Measurements from ENCODE around the gene CCDC15. TPM values are rescaled to one million over a fixed set of nuclear protein-coding genes. Genes with fewer than 3 reads are reported as not detected.

The CCDC15 gene
- total RNA-seq, 4 donors from 2014 or later, result 0.10 to 0.16 TPM; not detected in 2

DNA sequence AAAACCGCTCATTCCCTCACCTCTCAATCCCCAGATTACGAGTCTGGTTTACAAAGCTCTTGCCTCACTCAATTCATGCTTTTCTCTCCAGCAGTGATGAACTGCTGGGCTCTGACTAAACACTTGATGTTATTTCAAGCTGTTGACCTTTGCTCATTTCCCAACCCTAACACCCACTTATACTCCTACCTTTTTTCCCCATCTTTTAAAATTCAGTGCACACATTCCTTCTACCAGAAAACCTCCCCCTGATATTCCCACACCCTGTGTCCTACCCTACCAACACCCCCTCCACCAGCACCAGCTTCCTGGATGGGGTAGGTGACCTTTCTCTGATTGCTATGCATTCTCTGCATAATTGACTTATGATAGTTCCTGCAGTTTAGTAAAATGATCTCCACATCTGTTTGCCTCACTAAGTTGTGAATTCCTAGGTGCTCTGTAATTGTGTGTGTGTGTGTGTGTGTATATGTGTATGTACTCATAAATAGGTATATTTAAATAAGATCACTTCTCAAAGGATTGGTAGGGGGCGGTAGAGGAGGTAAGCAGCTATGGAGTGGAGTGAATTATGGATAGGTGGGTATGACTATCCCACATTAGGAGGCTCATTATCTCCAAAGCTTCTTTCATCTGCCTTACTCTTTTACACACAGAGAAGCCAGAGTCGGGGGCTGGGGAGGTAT lies 19.0 kb upstream of the CCDC15 start:
- Histone ChIP-seq H3K9me3 (no peaks in the 10 kb centered on the region), H3K4me3 (no peak overlapping the region), H3K36me3 (no peaks in the 10 kb centered on the region), H3K4me1 (no peaks in the 10 kb centered on the region), H3K27me3 (no peaks in the 10 kb centered on the region), H3K27ac (no peak overlapping the region)
- ATAC-seq (no peak), DNase-seq (no peak)
- TF ChIP-seq, protein P1, sequence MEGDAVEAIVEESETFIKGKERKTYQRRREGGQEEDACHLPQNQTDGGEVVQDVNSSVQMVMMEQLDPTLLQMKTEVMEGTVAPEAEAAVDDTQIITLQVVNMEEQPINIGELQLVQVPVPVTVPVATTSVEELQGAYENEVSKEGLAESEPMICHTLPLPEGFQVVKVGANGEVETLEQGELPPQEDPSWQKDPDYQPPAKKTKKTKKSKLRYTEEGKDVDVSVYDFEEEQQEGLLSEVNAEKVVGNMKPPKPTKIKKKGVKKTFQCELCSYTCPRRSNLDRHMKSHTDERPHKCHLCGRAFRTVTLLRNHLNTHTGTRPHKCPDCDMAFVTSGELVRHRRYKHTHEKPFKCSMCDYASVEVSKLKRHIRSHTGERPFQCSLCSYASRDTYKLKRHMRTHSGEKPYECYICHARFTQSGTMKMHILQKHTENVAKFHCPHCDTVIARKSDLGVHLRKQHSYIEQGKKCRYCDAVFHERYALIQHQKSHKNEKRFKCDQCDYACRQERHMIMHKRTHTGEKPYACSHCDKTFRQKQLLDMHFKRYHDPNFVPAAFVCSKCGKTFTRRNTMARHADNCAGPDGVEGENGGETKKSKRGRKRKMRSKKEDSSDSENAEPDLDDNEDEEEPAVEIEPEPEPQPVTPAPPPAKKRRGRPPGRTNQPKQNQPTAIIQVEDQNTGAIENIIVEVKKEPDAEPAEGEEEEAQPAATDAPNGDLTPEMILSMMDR (IDR thresholded peaks at IDR 0.05 in 4 of 5, conservative IDR thresholded peaks at IDR 0.05 in 1 of 5), result no peak
- no peak for TF ChIP-seq POLR2A (IDR thresholded peaks at IDR 0.05)
- in situ Hi-C loops (cut with MboI; ENCODE audit: low sequenced_read_pairs in 4 of 4) (no loop called here), intact Hi-C loops (cut with DNase I; ENCODE audit: low total_unique reads) (no loop called here)

- in situ Hi-C loops (cut with MboI; ENCODE audit: low sequenced_read_pairs in 4 of 4), result no loop called here
- no peak for ATAC-seq
- no peaks in the 10 kb centered on the region for H3K36me3 ChIP-seq
- H3K9me3 ChIP-seq, result no peaks in the 10 kb centered on the region
- H3K4me3 ChIP-seq, result no peak within 1 kb of the TSS
- H3K27ac ChIP-seq, result no peak within 1 kb of the TSS
- no peak for DNase-seq
- intact Hi-C loops (cut with DNase I; ENCODE audit: low total_unique reads), result no loop called here
- H3K4me1 ChIP-seq, result no peaks in the 10 kb centered on the region
- no peaks in the 10 kb centered on the region for H3K27me3 ChIP-seq
- TF ChIP-seq, protein P1 (IDR thresholded peaks at IDR 0.05 in 4 of 5, conservative IDR thresholded peaks at IDR 0.05 in 1 of 5), result no peak
- no peak for TF ChIP-seq POLR2A (IDR thresholded peaks at IDR 0.05)
Observed at GRCh38 chr11:124935548-124936514, 18.2 kb upstream of the CCDC15 start, which contains the start of gene HEPACAM. Gene HEPACAM, minus strand, starts transcription at chr11:124936047. Its CDS starts 41 bp downstream, at chr11:124936006.

DNA sequence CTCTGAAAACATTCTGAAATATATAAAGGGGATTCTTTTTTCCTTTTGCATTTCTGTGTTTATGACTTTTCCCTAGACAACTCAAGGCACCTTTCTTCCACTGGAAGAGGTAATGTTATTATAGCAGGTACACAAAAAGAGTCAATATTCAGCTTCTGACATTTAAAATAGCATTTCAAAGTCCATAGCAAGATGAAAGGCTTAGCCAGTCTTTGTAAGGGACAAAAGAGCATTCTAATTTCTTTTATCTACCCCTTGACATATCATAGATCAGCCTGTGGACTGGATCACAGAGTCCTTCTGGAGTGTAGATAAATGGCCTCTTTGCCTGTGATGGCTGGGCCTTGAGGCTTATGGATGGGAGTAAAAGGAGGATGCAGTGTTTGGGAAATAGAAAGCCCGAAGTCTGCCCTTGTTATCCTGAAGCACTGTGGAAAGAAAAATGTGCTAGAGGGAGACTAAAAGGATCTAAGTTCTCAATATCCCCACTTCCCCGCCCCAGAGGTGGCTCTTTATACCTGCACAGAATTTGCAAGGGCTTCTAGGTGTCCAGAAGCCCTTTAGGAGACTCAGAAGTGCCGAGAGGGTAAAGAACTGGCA lies 16.6 kb upstream of the CCDC15 start:
- ATAC-seq (no peak), DNase-seq (no peak)
- intact Hi-C loops (cut with DNase I; ENCODE audit: low total_unique reads), result no loop called here
- H3K9me3 ChIP-seq, result no peaks in the 10 kb centered on the region
- in situ Hi-C loops (cut with MboI; ENCODE audit: low sequenced_read_pairs in 4 of 4), result no loop called here
- H3K36me3 ChIP-seq, result no peaks in the 10 kb centered on the region
- H3K27me3 ChIP-seq, result no peaks in the 10 kb centered on the region
- no peak overlapping the region for H3K4me3 ChIP-seq
- TF ChIP-seq, protein P1 (IDR thresholded peaks at IDR 0.05 in 4 of 5, conservative IDR thresholded peaks at IDR 0.05 in 1 of 5), result no peak
- no peak for TF ChIP-seq POLR2A (IDR thresholded peaks at IDR 0.05)
- H3K4me1 ChIP-seq, result no peaks in the 10 kb centered on the region
- no peak overlapping the region for H3K27ac ChIP-seq

DNA sequence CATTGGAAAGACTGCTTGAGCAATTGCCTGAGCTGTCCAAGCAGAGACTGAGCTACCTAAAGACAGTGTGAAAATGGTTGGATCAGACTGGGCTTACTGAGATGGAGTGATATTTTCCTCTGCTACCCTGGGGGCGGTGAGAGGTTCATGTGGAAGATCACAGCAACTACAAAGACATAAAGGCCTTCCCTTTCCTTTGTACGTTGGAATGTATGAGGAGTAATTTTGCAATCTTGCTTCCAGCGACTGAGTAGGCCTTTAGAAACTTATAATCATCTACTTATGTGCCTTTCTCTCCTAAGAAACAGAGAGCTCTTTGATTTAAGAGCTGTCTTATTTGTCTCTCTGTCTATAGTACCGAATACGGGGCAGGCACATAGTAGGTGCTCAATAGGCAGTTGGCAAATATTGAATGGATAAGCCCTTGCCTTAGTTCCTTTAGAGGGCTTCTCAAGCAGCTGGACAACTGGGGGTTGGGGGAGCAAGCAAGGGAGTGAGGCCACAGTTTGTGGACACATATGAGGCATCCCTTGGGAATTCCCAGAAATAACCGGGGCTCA lies 15.7 kb upstream of the CCDC15 start:
- no peaks in the 10 kb centered on the region for H3K36me3 ChIP-seq
- no peak overlapping the region for H3K4me3 ChIP-seq
- in situ Hi-C loops (cut with MboI; ENCODE audit: low sequenced_read_pairs in 4 of 4) (no loop called here), intact Hi-C loops (cut with DNase I; ENCODE audit: low total_unique reads) (no loop called here)
- DNase-seq, result no peak
- no peak for TF ChIP-seq POLR2A (IDR thresholded peaks at IDR 0.05)
- TF ChIP-seq, protein P1 (IDR thresholded peaks at IDR 0.05 in 4 of 5, conservative IDR thresholded peaks at IDR 0.05 in 1 of 5), result no peak
- no peaks in the 10 kb centered on the region for H3K9me3 ChIP-seq
- ATAC-seq, result no peak
- H3K4me1 ChIP-seq, result no peaks in the 10 kb centered on the region
- H3K27me3 ChIP-seq, result no peaks in the 10 kb centered on the region
- H3K27ac ChIP-seq, result no peak overlapping the region
